HFFc6 (cell line): Measurements from ENCODE around the gene HOXD12. TPM values are rescaled to one million over a fixed set of nuclear protein-coding genes. Genes with fewer than 3 reads are reported as not detected.

ENCODE experiments used
- DNase-seq: peaks from one replicate; pipeline ENCODE4 v3.0.0-alpha.2; 2018
- H3K27ac Mint-ChIP-seq: 2 replicates; pipeline ENCODE4 v1.8.0; 2020; ENCODE audit warnings: mild to moderate bottlenecking, mixed read lengths
- H3K27me3 Mint-ChIP-seq: 2 replicates; pipeline ENCODE4 v1.8.0; 2021; ENCODE audit warnings: mild to moderate bottlenecking, moderate library complexity, mixed read lengths; ENCODE audit not compliant: insufficient read depth
- H3K36me3 Mint-ChIP-seq: 2 replicates; pipeline ENCODE4 v1.8.0; 2021; ENCODE audit warnings: low read depth, mixed read lengths
- H3K4me1 Mint-ChIP-seq: 2 replicates; pipeline ENCODE4 v1.8.0; 2020; ENCODE audit warnings: low read depth, mixed read lengths
- H3K4me3 Mint-ChIP-seq: 2 replicates; pipeline ENCODE4 v1.8.0; 2020; ENCODE audit warnings: mild to moderate bottlenecking, moderate library complexity, mixed read lengths
- H3K9me3 Mint-ChIP-seq: 2 replicates; pipeline ENCODE4 v1.8.0; 2020; ENCODE audit warnings: mild to moderate bottlenecking, mixed read lengths
- CTCF ChIP-seq: fragments of 200-600 bp; sonication (generic); IDR thresholded peaks from 2 replicates; pipeline ENCODE4 v1.5.0; 2021; ENCODE audit warnings: antibody characterized with exemption, mild to moderate bottlenecking
- total RNA-seq, 6 experiments: library from RNA; stranded (reverse); fragmentation: NEBNext Ultra II Directional; extraction: Animal tissue kit (Norgen Biotek cat#: 25700); gene quantifications; 2 replicates in 1 of 6; 3 replicates in 5 of 6; pipeline ENCODE4 v1.2.3, GENCODE V29; 2021

Gene HOXD12
- total RNA-seq, 6 experiments from 2014 or later = 0.19 to 0.36 (median 0.26) TPM; not detected in 2

GRCh38 chr2:176111846-176112374 lies 12.3 kb downstream of the HOXD12 start:
- TF ChIP-seq CTCF = no peak
- H3K9me3 Mint-ChIP-seq = no peaks in the 10 kb centered on the region
- peaks cover 8% of the 10 kb centered on the region for H3K4me1 Mint-ChIP-seq
- no peak overlapping the region for H3K27ac Mint-ChIP-seq
- no peak for DNase-seq
- H3K27me3 Mint-ChIP-seq = peaks cover 3% of the 10 kb centered on the region
- H3K4me3 Mint-ChIP-seq = no peak overlapping the region
- H3K36me3 Mint-ChIP-seq = peaks cover 11% of the 10 kb centered on the region

GRCh38 chr2:176112375-176113302 lies 13.0 kb downstream of the HOXD12 start:
- no peak for DNase-seq
- no peak for TF ChIP-seq CTCF
- Mint-ChIP-seq H3K27ac (no peak overlapping the region), H3K9me3 (no peaks in the 10 kb centered on the region), H3K4me3 (no peak overlapping the region), H3K4me1 (peaks cover 8% of the 10 kb centered on the region), H3K36me3 (peaks cover 13% of the 10 kb centered on the region), H3K27me3 (no peaks in the 10 kb centered on the region; the same call in none of the 2 replicates)

GRCh38 chr2:176114120-176114929 lies 14.7 kb downstream of the HOXD12 start:
- no peak for TF ChIP-seq CTCF
- H3K27me3 Mint-ChIP-seq = no peaks in the 10 kb centered on the region; the same call in none of the 2 replicates
- peaks cover 5% of the 10 kb centered on the region for H3K4me1 Mint-ChIP-seq
- H3K27ac Mint-ChIP-seq = no peak overlapping the region
- no peaks in the 10 kb centered on the region for H3K9me3 Mint-ChIP-seq
- DNase-seq = no peak
- H3K4me3 Mint-ChIP-seq = no peak overlapping the region
- peaks cover 25% of the 10 kb centered on the region for H3K36me3 Mint-ChIP-seq

- no peaks in the 10 kb centered on the region for H3K4me1 Mint-ChIP-seq
- peaks cover 22% of the 10 kb centered on the region for H3K36me3 Mint-ChIP-seq
- no peak for TF ChIP-seq CTCF
- DNase-seq = no peak
- H3K27me3 Mint-ChIP-seq = no peaks in the 10 kb centered on the region; the same call in none of the 2 replicates
- H3K9me3 Mint-ChIP-seq = no peaks in the 10 kb centered on the region
- no peak overlapping the region for H3K27ac Mint-ChIP-seq
- H3K4me3 Mint-ChIP-seq = no peak overlapping the region
These were observed 15.5 kb downstream of the HOXD12 start for GRCh38 chr2:176114930-176115625.
